ENCODE measurements around the gene ABLIM2. TPM values are rescaled to one million over a fixed set of nuclear protein-coding genes. Genes with fewer than 3 reads are reported as not detected.

Gene ABLIM2
- polyA plus RNA-seq, 1 donor from 2014 or later = 14.9 TPM

- no peaks in the 10 kb centered on the region for H3K27me3 ChIP-seq (ENCODE audit: insufficient read depth, low read depth, low read length)
- no peak overlapping the region for H2AFZ ChIP-seq (ENCODE audit: low read depth, low read length)
- no peaks in the 10 kb centered on the region for H3F3A ChIP-seq (ENCODE audit: insufficient read depth, low read length, poor library complexity, severe bottlenecking)
- H3K36me3 ChIP-seq (ENCODE audit: insufficient read depth, low read length) = no peaks in the 10 kb centered on the region
- no peak overlapping the region for H3K9ac ChIP-seq (ENCODE audit: low read length)
- no peak overlapping the region for H3K27ac ChIP-seq (ENCODE audit: low read length)
- no peaks in the 10 kb centered on the region for H4K20me1 ChIP-seq (ENCODE audit: insufficient read depth)
- H3K9me3 ChIP-seq (ENCODE audit: low read length) = no peaks in the 10 kb centered on the region
- no peak for TF ChIP-seq RAD21 (conservative IDR thresholded peaks at IDR 0.05)
- TF ChIP-seq TAF1 (IDR thresholded peaks at IDR 0.05; ENCODE audit: low read depth) = no peak
- no peak for TF ChIP-seq POLR2AphosphoS5 (IDR thresholded peaks at IDR 0.05)
- no peak overlapping the region for H3K4me3 ChIP-seq (ENCODE audit: low read length)
- H3K9me2 ChIP-seq (ENCODE audit: insufficient read depth, low read length) = no peaks in the 10 kb centered on the region
- H3K4me2 ChIP-seq (ENCODE audit: low read length) = no peak overlapping the region
- H3K79me2 ChIP-seq (replicated peaks; ENCODE audit: insufficient read depth, low read length) = no peaks in the 10 kb centered on the region
Measured at GRCh38 chr4:7993671-7994070, 164.9 kb downstream of the ABLIM2 start.

GRCh38 chr4:7992846-7993245, 165.8 kb downstream of the ABLIM2 start:
- Histone ChIP-seq H3K79me2 (replicated peaks; ENCODE audit: insufficient read depth, low read length) (no peaks in the 10 kb centered on the region), H3K9me2 (ENCODE audit: insufficient read depth, low read length) (no peaks in the 10 kb centered on the region), H4K20me1 (ENCODE audit: insufficient read depth) (no peaks in the 10 kb centered on the region), H3K9ac (ENCODE audit: low read length) (no peak overlapping the region), H3F3A (ENCODE audit: insufficient read depth, low read length, poor library complexity, severe bottlenecking) (no peaks in the 10 kb centered on the region), H3K27me3 (ENCODE audit: insufficient read depth, low read depth, low read length) (no peaks in the 10 kb centered on the region), H2AFZ (ENCODE audit: low read depth, low read length) (no peak overlapping the region), H3K4me2 (ENCODE audit: low read length) (no peak overlapping the region), H3K9me3 (ENCODE audit: low read length) (no peaks in the 10 kb centered on the region), H3K4me3 (ENCODE audit: low read length) (no peak overlapping the region), H3K27ac (ENCODE audit: low read length) (no peak overlapping the region), H3K36me3 (ENCODE audit: insufficient read depth, low read length) (no peaks in the 10 kb centered on the region)
- TF ChIP-seq MXI1 (conservative IDR thresholded peaks at IDR 0.05; ENCODE audit: poor library complexity, severe bottlenecking) = no peak
- no peak for TF ChIP-seq REST (IDR thresholded peaks at IDR 0.05; ENCODE audit: borderline replicate concordance)
- TF ChIP-seq CTCF (IDR thresholded peaks at IDR 0.05; ENCODE audit: poor library complexity, severe bottlenecking) = no peak
- no peak for TF ChIP-seq TAF1 (IDR thresholded peaks at IDR 0.05; ENCODE audit: low read depth)
- TF ChIP-seq EZH2 (IDR thresholded peaks at IDR 0.05; ENCODE audit: borderline replicate concordance, insufficient read depth, low read length, poor library complexity, severe bottlenecking) = no peak

GRCh38 chr4:7990807-7991459, 167.7 kb downstream of the ABLIM2 start:
- no peak for TF ChIP-seq POLR2AphosphoS5 (IDR thresholded peaks at IDR 0.05)
- TF ChIP-seq RAD21 (conservative IDR thresholded peaks at IDR 0.05) = no peak
- TF ChIP-seq MXI1 (conservative IDR thresholded peaks at IDR 0.05; ENCODE audit: poor library complexity, severe bottlenecking) = no peak
- no peak for TF ChIP-seq SMC3 (conservative IDR thresholded peaks at IDR 0.05; ENCODE audit: poor library complexity)
- no peak for TF ChIP-seq TAF1 (IDR thresholded peaks at IDR 0.05; ENCODE audit: low read depth)
- TF ChIP-seq CTCF (IDR thresholded peaks at IDR 0.05; ENCODE audit: poor library complexity, severe bottlenecking) = no peak
- TF ChIP-seq REST (IDR thresholded peaks at IDR 0.05; ENCODE audit: borderline replicate concordance) = no peak
- TF ChIP-seq EP300 (conservative IDR thresholded peaks at IDR 0.05; ENCODE audit: poor library complexity, severe bottlenecking) = no peak
- TF ChIP-seq EZH2 (IDR thresholded peaks at IDR 0.05; ENCODE audit: borderline replicate concordance, insufficient read depth, low read length, poor library complexity, severe bottlenecking) = no peak

More at GRCh38 chr4:7990807-7991459, 167.7 kb downstream of the ABLIM2 start:
- Histone ChIP-seq H2AFZ (ENCODE audit: low read depth, low read length) (no peak overlapping the region), H3K4me3 (ENCODE audit: low read length) (no peak overlapping the region), H3F3A (ENCODE audit: insufficient read depth, low read length, poor library complexity, severe bottlenecking) (no peaks in the 10 kb centered on the region), H3K27ac (ENCODE audit: low read length) (no peak overlapping the region), H3K9ac (ENCODE audit: low read length) (no peak overlapping the region), H4K20me1 (ENCODE audit: insufficient read depth) (no peaks in the 10 kb centered on the region), H3K79me2 (replicated peaks; ENCODE audit: insufficient read depth, low read length) (no peaks in the 10 kb centered on the region), H3K4me2 (ENCODE audit: low read length) (no peak overlapping the region), H3K36me3 (ENCODE audit: insufficient read depth, low read length) (no peaks in the 10 kb centered on the region), H3K9me2 (ENCODE audit: insufficient read depth, low read length) (no peaks in the 10 kb centered on the region), H3K27me3 (ENCODE audit: insufficient read depth, low read depth, low read length) (no peaks in the 10 kb centered on the region), H3K9me3 (ENCODE audit: low read length) (no peaks in the 10 kb centered on the region)

Data from neural cell (in vitro differentiated cells).